ENCODE measurements around the gene EYA2.

The EYA2 gene

DNA sequence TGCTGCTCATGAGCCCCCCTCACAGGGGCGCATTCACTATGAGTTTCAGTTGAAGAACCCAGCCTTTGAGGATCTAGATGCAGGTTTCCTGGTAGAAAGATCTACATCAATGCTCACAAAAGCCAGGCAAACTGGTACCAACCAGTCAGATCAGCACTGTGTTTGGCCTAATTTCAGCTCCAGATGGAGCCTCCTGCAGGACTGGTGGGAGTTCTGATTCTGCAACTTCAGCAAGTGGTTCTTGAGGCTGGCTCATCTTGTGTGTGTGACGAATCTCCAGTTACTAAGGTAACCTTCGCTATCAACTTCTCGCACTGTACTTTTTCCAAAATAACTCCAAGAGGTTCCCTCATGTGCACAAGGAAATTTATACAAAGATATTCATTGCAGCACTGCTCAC is 343.1 kb downstream of the EYA2 start:
- no peak for DNase-seq (ENCODE audit: extremely low read depth in 1 of 2, low read depth in 1 of 2)
